Neural progenitor cell (in vitro differentiated cells): Measurements from ENCODE around the gene PAPPA2.

Source experiments
- CTCF ChIP-seq: fragments of 200-600 bp; sonication (generic); IDR thresholded peaks from 2 replicates; pipeline ENCODE4 v1.5.1; 2017; ENCODE audit warnings: antibody characterized with exemption, mild to moderate bottlenecking
- EZH2 ChIP-seq: fragments of 200-600 bp; sonication (generic); IDR thresholded peaks from 2 replicates; pipeline ENCODE4 v1.6.1; 2017; ENCODE audit warnings: antibody characterized with exemption, mild to moderate bottlenecking, moderate library complexity

GRCh38 chr1:176744142-176744541, 281.2 kb downstream of the PAPPA2 start:
- TF ChIP-seq CTCF: no peak
- TF ChIP-seq EZH2: no peak
